Aortic smooth muscle cell (primary cell): Measurements from ENCODE around the gene MFAP3. TPM values are rescaled to one million over a fixed set of nuclear protein-coding genes. Genes with fewer than 3 reads are reported as not detected.

ENCODE experiments used
- total RNA-seq: library from RNA; depleted of rRNA; stranded (reverse); fragments of >200 nt; gene quantifications from 2 replicates; pipeline ENCODE4 v1.2.3, GENCODE V29; 2014

The MFAP3 gene
- 72.4 and 84.5 TPM in 2 replicates for total RNA-seq

DNA sequence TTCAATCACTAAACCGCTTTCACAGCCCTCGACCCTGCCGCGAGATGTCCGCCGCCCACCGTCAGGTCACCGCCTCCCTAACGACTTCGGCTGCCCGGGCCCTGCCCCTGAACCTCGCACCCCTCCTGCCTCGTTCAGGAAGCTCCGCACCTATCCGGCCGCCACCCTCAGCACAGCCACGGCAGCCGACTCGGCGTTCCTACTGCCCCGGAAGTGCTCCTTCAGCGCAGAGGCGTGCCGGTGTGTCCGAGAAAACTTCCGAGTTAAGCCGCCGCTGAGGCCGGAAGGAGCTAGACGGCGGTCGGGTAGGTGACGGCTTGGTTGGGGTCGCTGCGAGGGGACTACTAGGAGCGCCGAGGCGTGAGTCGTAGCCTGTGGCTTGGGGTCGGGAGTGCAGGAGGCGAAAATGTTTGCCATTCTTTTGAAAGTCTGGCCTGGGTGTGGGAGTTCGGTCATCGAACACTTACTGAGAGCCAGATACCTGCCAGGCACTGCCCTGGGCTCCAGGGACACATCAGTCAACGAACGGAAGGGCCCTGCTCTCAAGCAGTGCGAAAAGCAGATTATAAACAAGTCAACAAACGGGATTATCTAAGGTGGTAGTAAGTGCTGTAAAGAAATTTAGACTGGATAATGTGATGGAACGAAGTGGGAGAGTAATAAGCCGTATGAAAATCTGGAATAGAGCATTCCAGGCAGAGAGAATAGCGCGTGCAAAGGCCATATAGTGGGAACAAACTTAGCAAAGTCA lies at the start of gene MFAP3, which contains the start of gene FAM114A2:
MFAP3 (plus strand) TSS at position 261 of the 751 bp plus-strand sequence. CDS start 10,756 bp downstream, outside the sequence.
FAM114A2 (minus strand) TSS at position 204 of the 751 bp plus-strand sequence. CDS start 3,957 bp downstream, outside the sequence.

Other genes with a start within 250 kb of the MFAP3 start
- gene FAM114A2, start 57 bp upstream of the MFAP3 start, total RNA-seq, result 30.9 and 40.7 TPM in 2 replicates
- 35.0 and 35.7 TPM in 2 replicates for gene GALNT10, start 151.8 kb downstream of the MFAP3 start, total RNA-seq